WTC11 (cell line): ENCODE results near the gene SEC22C. TPM values are rescaled to one million over a fixed set of nuclear protein-coding genes. Genes with fewer than 3 reads are reported as not detected.
A peak's percentile ranks its signal among the peaks of the same experiment; 100 is the strongest.

Experiments used
- ATAC-seq: fragments of 200-7000 bp; cut with Tn5 transposase; 2 replicates; pipeline ENCODE4 v1.10.0; 2021; ENCODE audit warnings: mild to moderate bottlenecking, moderate library complexity
- CTCF ChIA-PET: fragments of 300-600 bp; sonication (Branson Sonifier 250); formaldehyde crosslinking; loops from one replicate; lab custom pipeline; 2021; ENCODE audit warnings: antibody characterized with exemption; lab: Charles Lee
- POLR2A ChIA-PET: fragments of 350-600 bp; sonication (Branson Sonifier 250); formaldehyde crosslinking; loops from one replicate; lab custom pipeline; 2021; ENCODE audit warnings: antibody characterized with exemption; lab: Charles Lee
- DNase-seq: peaks from one replicate; pipeline ENCODE4 v3.0.0; 2021; ENCODE audit warnings: low spot score
- H3K27ac Mint-ChIP-seq: 2 replicates; pipeline ENCODE4 v1.8.0; 2021; ENCODE audit warnings: mixed read lengths
- H3K27me3 Mint-ChIP-seq: 2 replicates; pipeline ENCODE4 v1.8.0; 2021; ENCODE audit warnings: low read depth, mild to moderate bottlenecking, moderate library complexity, mixed read lengths
- H3K36me3 Mint-ChIP-seq: 2 replicates; pipeline ENCODE4 v1.8.0; 2021; ENCODE audit warnings: mixed read lengths
- H3K4me1 Mint-ChIP-seq: 2 replicates; pipeline ENCODE4 v1.8.0; 2022; ENCODE audit warnings: mixed read lengths
- H3K4me3 Mint-ChIP-seq: 2 replicates; pipeline ENCODE4 v1.8.0; 2021; ENCODE audit warnings: mild to moderate bottlenecking, moderate library complexity, mixed read lengths
- H3K9me3 Mint-ChIP-seq: 2 replicates; pipeline ENCODE4 v1.8.0; 2021; ENCODE audit warnings: mixed read lengths
- AFF4 ChIP-seq: sonication (generic); formaldehyde crosslinking; IDR thresholded peaks from 2 replicates; pipeline ENCODE4 v1.8.1; 2023; ENCODE audit warnings: mild to moderate bottlenecking, missing genetic modification reagents, borderline replicate concordance
- ARID4B ChIP-seq: sonication (generic); formaldehyde crosslinking; IDR thresholded peaks from 2 replicates; pipeline ENCODE4 v1.8.0; 2023; ENCODE audit warnings: missing genetic modification reagents, mild to moderate bottlenecking, borderline replicate concordance
- FOXP1 ChIP-seq: sonication (generic); formaldehyde crosslinking; IDR thresholded peaks from 2 replicates; pipeline ENCODE4 v1.8.0; 2022; ENCODE audit warnings: missing genetic modification reagents, mild to moderate bottlenecking, moderate library complexity, borderline replicate concordance
- GTF2I ChIP-seq: fragments of 250-450 bp; sonication (Bioruptor Pico); conservative IDR thresholded peaks from 2 replicates; pipeline ENCODE4 v1.4.0; 2021; ENCODE audit warnings: mild to moderate bottlenecking
- ZBTB21 ChIP-seq: sonication (generic); formaldehyde crosslinking; IDR thresholded peaks from 2 replicates; pipeline ENCODE4 v1.8.1; 2023; ENCODE audit warnings: mild to moderate bottlenecking, missing genetic modification reagents, borderline replicate concordance
- ZMAT4 ChIP-seq: fragments of 250-450 bp; sonication (Bioruptor Pico); IDR thresholded peaks from 2 replicates; pipeline ENCODE4 v1.9.0; 2021; ENCODE audit warnings: mild to moderate bottlenecking
- ZNF121 ChIP-seq: sonication (generic); formaldehyde crosslinking; IDR thresholded peaks from 2 replicates; pipeline ENCODE4 v1.8.0; 2023; ENCODE audit warnings: missing genetic modification reagents
- total RNA-seq: library from RNA; stranded (reverse); gene quantifications from 3 replicates; pipeline ENCODE4 v1.2.3, GENCODE V29; 2021
- TF ChIP-seq, protein P1 (sequence below): sonication (generic); formaldehyde crosslinking; IDR thresholded peaks from 2 replicates; pipeline ENCODE4 v1.8.0; 2022; ENCODE audit warnings: mild to moderate bottlenecking, missing genetic modification reagents
- TF ChIP-seq, protein P2 (sequence below): sonication (generic); formaldehyde crosslinking; IDR thresholded peaks from 2 replicates; pipeline ENCODE4 v1.8.1; 2022; ENCODE audit warnings: low read depth, missing genetic modification reagents, borderline replicate concordance
- TF ChIP-seq, protein P3 (sequence below): sonication (generic); formaldehyde crosslinking; IDR thresholded peaks from 2 replicates; pipeline ENCODE4 v1.8.1; 2023; ENCODE audit warnings: mild to moderate bottlenecking, missing genetic modification reagents
- TF ChIP-seq, protein P4 (sequence below): sonication (generic); formaldehyde crosslinking; conservative IDR thresholded peaks from 2 replicates; pipeline ENCODE4 v1.8.1; 2022; ENCODE audit warnings: mild to moderate bottlenecking, missing genetic modification reagents
- TF ChIP-seq, protein P5 (sequence below): fragments of 250-450 bp; sonication (Bioruptor Pico); IDR thresholded peaks from 2 replicates; pipeline ENCODE4 v1.8.0; 2021; ENCODE audit warnings: mild to moderate bottlenecking

The SEC22C gene
- total RNA-seq, 1 experiment from 2014 or later: 37.0 TPM

- Mint-ChIP-seq H3K4me1 (peaks cover 43% of the 10 kb centered on the region), H3K27me3 (no peaks in the 10 kb centered on the region), H3K27ac (peak overlapping the region; percentile 93)
- peak; percentile 31 for DNase-seq
- ChIA-PET CTCF (interaction anchor here (0.8 to 2.6 kb wide), 8 partner anchors 9 to 370 kb away, joined by 3 to 11 read pairs (median 6); partner anchors contain the start of genes NKTR and SEC22C), POLR2A (interaction anchor here (0.6 to 2.9 kb wide), 7 partner anchors 9 to 212 kb away, joined by 3 to 19 read pairs (median 4); partner anchors contain the start of genes NKTR and SEC22C)
- TF ChIP-seq ZBTB21 (CRISPR knock-in tag) (no peak), AFF4 (CRISPR knock-in tag) (no peak), ARID4B (CRISPR knock-in tag) (0 out of 2 replicates have a peak, but pooled peaks have one; percentile 41)
- TF ChIP-seq, protein P1, sequence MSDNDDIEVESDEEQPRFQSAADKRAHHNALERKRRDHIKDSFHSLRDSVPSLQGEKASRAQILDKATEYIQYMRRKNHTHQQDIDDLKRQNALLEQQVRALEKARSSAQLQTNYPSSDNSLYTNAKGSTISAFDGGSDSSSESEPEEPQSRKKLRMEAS: peak; percentile 23; the same call in 1 of the 2 replicates
- TF ChIP-seq, protein P2, sequence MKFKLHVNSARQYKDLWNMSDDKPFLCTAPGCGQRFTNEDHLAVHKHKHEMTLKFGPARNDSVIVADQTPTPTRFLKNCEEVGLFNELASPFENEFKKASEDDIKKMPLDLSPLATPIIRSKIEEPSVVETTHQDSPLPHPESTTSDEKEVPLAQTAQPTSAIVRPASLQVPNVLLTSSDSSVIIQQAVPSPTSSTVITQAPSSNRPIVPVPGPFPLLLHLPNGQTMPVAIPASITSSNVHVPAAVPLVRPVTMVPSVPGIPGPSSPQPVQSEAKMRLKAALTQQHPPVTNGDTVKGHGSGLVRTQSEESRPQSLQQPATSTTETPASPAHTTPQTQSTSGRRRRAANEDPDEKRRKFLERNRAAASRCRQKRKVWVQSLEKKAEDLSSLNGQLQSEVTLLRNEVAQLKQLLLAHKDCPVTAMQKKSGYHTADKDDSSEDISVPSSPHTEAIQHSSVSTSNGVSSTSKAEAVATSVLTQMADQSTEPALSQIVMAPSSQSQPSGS: no peak
- TF ChIP-seq, protein P3, sequence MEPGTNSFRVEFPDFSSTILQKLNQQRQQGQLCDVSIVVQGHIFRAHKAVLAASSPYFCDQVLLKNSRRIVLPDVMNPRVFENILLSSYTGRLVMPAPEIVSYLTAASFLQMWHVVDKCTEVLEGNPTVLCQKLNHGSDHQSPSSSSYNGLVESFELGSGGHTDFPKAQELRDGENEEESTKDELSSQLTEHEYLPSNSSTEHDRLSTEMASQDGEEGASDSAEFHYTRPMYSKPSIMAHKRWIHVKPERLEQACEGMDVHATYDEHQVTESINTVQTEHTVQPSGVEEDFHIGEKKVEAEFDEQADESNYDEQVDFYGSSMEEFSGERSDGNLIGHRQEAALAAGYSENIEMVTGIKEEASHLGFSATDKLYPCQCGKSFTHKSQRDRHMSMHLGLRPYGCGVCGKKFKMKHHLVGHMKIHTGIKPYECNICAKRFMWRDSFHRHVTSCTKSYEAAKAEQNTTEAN (CRISPR knock-in tag): no peak
- TF ChIP-seq, all 79 proteins: peak for 2
- H3K9me3 Mint-ChIP-seq: no peaks in the 10 kb centered on the region
- no peak for ATAC-seq
- peak overlapping the region; percentile 94 for H3K4me3 Mint-ChIP-seq
- H3K36me3 Mint-ChIP-seq: peaks cover 30% of the 10 kb centered on the region
Measured at GRCh38 chr3:42590989-42591756, 9.4 kb upstream of the SEC22C start.

- DNase-seq (no peak), ATAC-seq (no peak)
- Mint-ChIP-seq H3K4me3 (peak overlapping the region; percentile 94), H3K9me3 (no peaks in the 10 kb centered on the region), H3K27ac (peak overlapping the region; percentile 98), H3K27me3 (no peaks in the 10 kb centered on the region), H3K4me1 (peaks cover 46% of the 10 kb centered on the region), H3K36me3 (peaks cover 28% of the 10 kb centered on the region)
- POLR2A ChIA-PET: interaction anchor here (1.2 to 2.9 kb wide), 3 partner anchors 8 to 214 kb away, joined by 6 to 19 read pairs (median 17); partner anchors contain the start of genes NKTR and SEC22C
- CTCF ChIA-PET: interaction anchor here (1.4 to 1.5 kb wide), 2 partner anchors 11 to 292 kb away, joined by 3 to 6 read pairs; partner anchors contain the start of gene NKTR
- TF ChIP-seq ZMAT4 (CRISPR knock-in tag) (no peak), AFF4 (CRISPR knock-in tag) (no peak), FOXP1 (CRISPR knock-in tag) (no peak), ZNF121 (no peak), GTF2I (CRISPR knock-in tag) (no peak)
- TF ChIP-seq, protein P4, sequence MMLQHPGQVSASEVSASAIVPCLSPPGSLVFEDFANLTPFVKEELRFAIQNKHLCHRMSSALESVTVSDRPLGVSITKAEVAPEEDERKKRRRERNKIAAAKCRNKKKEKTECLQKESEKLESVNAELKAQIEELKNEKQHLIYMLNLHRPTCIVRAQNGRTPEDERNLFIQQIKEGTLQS (CRISPR knock-in tag): no peak
- TF ChIP-seq, protein P5, sequence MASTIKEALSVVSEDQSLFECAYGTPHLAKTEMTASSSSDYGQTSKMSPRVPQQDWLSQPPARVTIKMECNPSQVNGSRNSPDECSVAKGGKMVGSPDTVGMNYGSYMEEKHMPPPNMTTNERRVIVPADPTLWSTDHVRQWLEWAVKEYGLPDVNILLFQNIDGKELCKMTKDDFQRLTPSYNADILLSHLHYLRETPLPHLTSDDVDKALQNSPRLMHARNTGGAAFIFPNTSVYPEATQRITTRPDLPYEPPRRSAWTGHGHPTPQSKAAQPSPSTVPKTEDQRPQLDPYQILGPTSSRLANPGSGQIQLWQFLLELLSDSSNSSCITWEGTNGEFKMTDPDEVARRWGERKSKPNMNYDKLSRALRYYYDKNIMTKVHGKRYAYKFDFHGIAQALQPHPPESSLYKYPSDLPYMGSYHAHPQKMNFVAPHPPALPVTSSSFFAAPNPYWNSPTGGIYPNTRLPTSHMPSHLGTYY (CRISPR knock-in tag): no peak
Measured at GRCh38 chr3:42589382-42590109, 7.8 kb upstream of the SEC22C start.
